ACC112 (cell line): ENCODE measurements around the gene SLC39A11.

ENCODE experiments used
- H2AFZ ChIP-seq: fragments of 200-600 bp; sonication (generic); one replicate; pipeline ENCODE4 v1.6.0; 2017; ENCODE audit warnings: antibody characterized with exemption, low read length; ENCODE audit not compliant: unreplicated experiment
- H3K27ac ChIP-seq: fragments of 200-600 bp; sonication (generic); 2 replicates; pipeline ENCODE4 v1.5.1; 2014; ENCODE audit warnings: low read depth, mild to moderate bottlenecking, antibody characterized with exemption, low read length, moderate library complexity
- H3K27me3 ChIP-seq: fragments of 200-600 bp; sonication (generic); 2 replicates; pipeline ENCODE4 v1.6.1; 2014; ENCODE audit warnings: mild to moderate bottlenecking, antibody characterized with exemption, low read length, moderate library complexity, mixed read lengths; ENCODE audit not compliant: insufficient read depth
- H3K36me3 ChIP-seq: fragments of 200-600 bp; sonication (generic); 2 replicates; pipeline ENCODE4 v1.6.1; 2016; ENCODE audit warnings: mild to moderate bottlenecking, antibody characterized with exemption, low read length, moderate library complexity, mixed read lengths; ENCODE audit not compliant: insufficient read depth
- H3K4me1 ChIP-seq: fragments of 200-600 bp; sonication (generic); one replicate; pipeline ENCODE4 v1.6.1; 2016; ENCODE audit warnings: low read length, mixed read lengths; ENCODE audit not compliant: insufficient read depth, unreplicated experiment, control insufficient read depth
- H3K4me3 ChIP-seq: fragments of 200-600 bp; sonication (generic); 2 replicates; pipeline ENCODE4 v1.5.1; 2014; ENCODE audit warnings: mild to moderate bottlenecking, low read depth, low read length
- H3K79me2 ChIP-seq: fragments of 200-600 bp; sonication (generic); one replicate; pipeline ENCODE4 v1.6.0; 2016; ENCODE audit warnings: low read length; ENCODE audit not compliant: control insufficient read depth, unreplicated experiment, insufficient read depth

The SLC39A11 gene

GRCh38 chr17:72613396-72613795 is 479.1 kb downstream of the SLC39A11 start:
- H3K36me3 ChIP-seq = no peaks in the 10 kb centered on the region
- peaks cover 30% of the 10 kb centered on the region for H3K4me1 ChIP-seq
- peak overlapping the region; percentile 78 for H3K27ac ChIP-seq
- no peaks in the 10 kb centered on the region for H3K27me3 ChIP-seq
- peak overlapping the region; percentile 86 for H2AFZ ChIP-seq
- no peak overlapping the region for H3K4me3 ChIP-seq
- no peaks in the 10 kb centered on the region for H3K79me2 ChIP-seq

GRCh38 chr17:72611172-72611571 is 481.3 kb downstream of the SLC39A11 start:
- Histone ChIP-seq H2AFZ (no peak overlapping the region), H3K27me3 (no peaks in the 10 kb centered on the region), H3K36me3 (no peaks in the 10 kb centered on the region), H3K79me2 (no peaks in the 10 kb centered on the region), H3K4me1 (peaks cover 30% of the 10 kb centered on the region), H3K4me3 (no peak overlapping the region), H3K27ac (no peak overlapping the region)

GRCh38 chr17:72609501-72609900 is 483.0 kb downstream of the SLC39A11 start:
- Histone ChIP-seq H3K4me3 (no peak overlapping the region), H2AFZ (no peak overlapping the region), H3K27ac (peak overlapping the region; percentile 44), H3K27me3 (no peaks in the 10 kb centered on the region), H3K4me1 (peaks cover 26% of the 10 kb centered on the region), H3K79me2 (no peaks in the 10 kb centered on the region), H3K36me3 (no peaks in the 10 kb centered on the region)

GRCh38 chr17:72608436-72608835 is 484.1 kb downstream of the SLC39A11 start:
- Histone ChIP-seq H3K4me3 (no peak overlapping the region), H3K27ac (no peak overlapping the region), H3K36me3 (no peaks in the 10 kb centered on the region), H2AFZ (no peak overlapping the region), H3K79me2 (no peaks in the 10 kb centered on the region), H3K27me3 (no peaks in the 10 kb centered on the region), H3K4me1 (peaks cover 26% of the 10 kb centered on the region)

GRCh38 chr17:72606656-72607055 is 485.8 kb downstream of the SLC39A11 start:
- no peak overlapping the region for H3K4me3 ChIP-seq
- H3K4me1 ChIP-seq = peaks cover 38% of the 10 kb centered on the region
- no peaks in the 10 kb centered on the region for H3K27me3 ChIP-seq
- H2AFZ ChIP-seq = no peak overlapping the region
- no peaks in the 10 kb centered on the region for H3K36me3 ChIP-seq
- no peak overlapping the region for H3K27ac ChIP-seq
- no peaks in the 10 kb centered on the region for H3K79me2 ChIP-seq

GRCh38 chr17:72605543-72605942 is 486.9 kb downstream of the SLC39A11 start:
- Histone ChIP-seq H3K27ac (no peak overlapping the region), H3K36me3 (no peaks in the 10 kb centered on the region), H2AFZ (no peak overlapping the region), H3K27me3 (no peaks in the 10 kb centered on the region), H3K4me1 (peaks cover 50% of the 10 kb centered on the region), H3K4me3 (no peak overlapping the region), H3K79me2 (no peaks in the 10 kb centered on the region)

GRCh38 chr17:72604518-72604917 is 488.0 kb downstream of the SLC39A11 start:
- Histone ChIP-seq H3K4me1 (peaks cover 51% of the 10 kb centered on the region), H2AFZ (no peak overlapping the region), H3K36me3 (no peaks in the 10 kb centered on the region), H3K27me3 (no peaks in the 10 kb centered on the region), H3K27ac (peak overlapping the region; percentile 99; the same call in 1 of the 2 replicates), H3K79me2 (no peaks in the 10 kb centered on the region), H3K4me3 (no peak overlapping the region)

GRCh38 chr17:72603420-72604242 is 488.9 kb downstream of the SLC39A11 start:
- peak overlapping the region; percentile 39 for H3K4me3 ChIP-seq
- H3K27me3 ChIP-seq = no peaks in the 10 kb centered on the region
- peak overlapping the region; percentile 7 for H2AFZ ChIP-seq

GRCh38 chr17:72602517-72603419 is 489.7 kb downstream of the SLC39A11 start:
- H3K27me3 ChIP-seq = no peaks in the 10 kb centered on the region
- H2AFZ ChIP-seq = peak overlapping the region; percentile 7
- H3K4me1 ChIP-seq = peaks cover 45% of the 10 kb centered on the region
- H3K4me3 ChIP-seq = peak overlapping the region; percentile 39
- H3K27ac ChIP-seq = peak overlapping the region; percentile 99
- H3K36me3 ChIP-seq = no peaks in the 10 kb centered on the region
- no peaks in the 10 kb centered on the region for H3K79me2 ChIP-seq

More at GRCh38 chr17:72603420-72604242, 488.9 kb downstream of the SLC39A11 start:
- Histone ChIP-seq H3K27ac (peak overlapping the region; percentile 99), H3K4me1 (peaks cover 45% of the 10 kb centered on the region), H3K79me2 (no peaks in the 10 kb centered on the region), H3K36me3 (no peaks in the 10 kb centered on the region)

- no peak overlapping the region for H2AFZ ChIP-seq
- no peaks in the 10 kb centered on the region for H3K27me3 ChIP-seq
- no peaks in the 10 kb centered on the region for H3K36me3 ChIP-seq
- no peak overlapping the region for H3K4me3 ChIP-seq
- H3K79me2 ChIP-seq = no peaks in the 10 kb centered on the region
- peak overlapping the region; percentile 47; the same call in 1 of the 2 replicates for H3K27ac ChIP-seq
- H3K4me1 ChIP-seq = peaks cover 45% of the 10 kb centered on the region
Measured at GRCh38 chr17:72600934-72601333, 491.6 kb downstream of the SLC39A11 start.
